H1 (cell line): ENCODE data around the gene C5AR1. TPM values are rescaled to one million over a fixed set of nuclear protein-coding genes. Genes with fewer than 3 reads are reported as not detected.
"Not testable (repeated sequence)": the region's sequence is repeated elsewhere in the genome, so short reads cannot be mapped to it uniquely, and the experiment has no call there.

Experiments
- CTCF ChIA-PET: fragments of 300-600 bp; sonication (Branson Sonifier 250); formaldehyde crosslinking; loops from one replicate; lab custom pipeline; 2021; ENCODE audit not compliant: partially characterized antibody; lab: Charles Lee
- POLR2A ChIA-PET: fragments of 300-600 bp; sonication (Branson Sonifier 250); formaldehyde crosslinking; loops from one replicate; lab custom pipeline; 2021; ENCODE audit warnings: inconsistent platforms; ENCODE audit not compliant: partially characterized antibody; lab: Charles Lee
- DNase-seq, 2 experiments: peaks; one replicate each; pipeline versions ENCODE4 v3.0.0 to v3.0.0-alpha.2; 2010 to 2022; ENCODE audit warnings: low spot score in 2 of 2, low read depth in 1 of 2, mixed read lengths in 1 of 2
- FAIRE-seq: peaks from 2 replicates; lab custom pipeline; 2011; peaks lifted over from hg19 to GRCh38; lab: Jason Lieb, UNC
- H2AFZ ChIP-seq: 2 replicates; pipeline ENCODE4 v1.8.1; 2012; ENCODE audit warnings: low read length, inconsistent platforms
- H2AK5ac ChIP-seq: 2 replicates; pipeline ENCODE4 v1.6.1; 2013; ENCODE audit warnings: low read depth, low read length
- H2BK120ac ChIP-seq: replicated peaks from 2 replicates; pipeline ENCODE3; 2013; ENCODE audit warnings: low read depth, low read length, inconsistent platforms
- H2BK12ac ChIP-seq: 2 replicates; pipeline ENCODE4 v1.6.1; 2013; ENCODE audit warnings: low read depth, low read length
- H2BK15ac ChIP-seq: 2 replicates; pipeline ENCODE4 v1.6.1; 2013; ENCODE audit warnings: low read length
- H2BK20ac ChIP-seq: 2 replicates; pipeline ENCODE4 v1.6.1; 2013; ENCODE audit warnings: low read length
- H2BK5ac ChIP-seq: 2 replicates; pipeline ENCODE4 v1.6.1; 2013; ENCODE audit warnings: low read depth, low read length
- H3K14ac ChIP-seq: 2 replicates; pipeline ENCODE4 v1.6.1; 2013; ENCODE audit warnings: inconsistent platforms; ENCODE audit not compliant: insufficient read length
- H3K18ac ChIP-seq: 2 replicates; pipeline ENCODE4 v1.6.1; 2013; ENCODE audit warnings: low read length; ENCODE audit errors: extremely low read depth
- H3K23ac ChIP-seq: 2 replicates; pipeline ENCODE4 v1.6.1; 2013; ENCODE audit warnings: inconsistent platforms; ENCODE audit not compliant: insufficient read length
- H3K23me2 ChIP-seq: 2 replicates; pipeline ENCODE4 v1.6.1; 2013; ENCODE audit warnings: low read depth, low read length
- H3K27ac ChIP-seq: 2 replicates; pipeline ENCODE4 v1.6.1; 2011; ENCODE audit warnings: low read depth, low read length, inconsistent platforms
- H3K27me3 ChIP-seq, 4 experiments: replicated peaks in 1 of 4; 1 replicate in 1 of 4; 2 replicates in 3 of 4; pipeline versions ENCODE4 v1.6.1 to v1.8.1; 2011 to 2013; ENCODE audit warnings: low read length in 3 of 4, mild to moderate bottlenecking in 3 of 4, inconsistent platforms in 2 of 4, mixed read lengths in 2 of 4, moderate library complexity in 1 of 4; ENCODE audit not compliant: control insufficient read depth in 3 of 4, insufficient read depth in 3 of 4; ENCODE audit errors: extremely low read depth in 1 of 4
- H3K36me3 ChIP-seq, 4 experiments: 2 replicates each; pipeline versions ENCODE4 v1.6.1 to v1.8.1; 2011 to 2013; ENCODE audit warnings: mild to moderate bottlenecking in 4 of 4, low read length in 3 of 4, moderate library complexity in 2 of 4, control low read depth in 1 of 4, inconsistent platforms in 1 of 4; ENCODE audit not compliant: insufficient read depth in 4 of 4, control insufficient read depth in 2 of 4
- H3K4ac ChIP-seq: replicated peaks from 2 replicates; pipeline ENCODE3; 2013; ENCODE audit warnings: low read length, low read depth, mixed read lengths, inconsistent platforms; ENCODE audit not compliant: insufficient read length
- H3K4me1 ChIP-seq, 4 experiments: replicated peaks in 1 of 4; 1 replicate in 1 of 4; 2 replicates in 3 of 4; pipeline versions ENCODE4 v1.6.1 to v1.8.1; 2011 to 2013; ENCODE audit warnings: low read length in 3 of 4, inconsistent platforms in 2 of 4, mixed read lengths in 1 of 4; ENCODE audit not compliant: insufficient read depth in 4 of 4, control insufficient read depth in 3 of 4
- H3K4me2 ChIP-seq, 2 experiments: 2 replicates each; pipeline versions ENCODE4 v1.6.1 to v1.8.1; 2011 to 2013; ENCODE audit warnings: low read depth in 2 of 2, low read length in 2 of 2, control low read depth in 1 of 2, inconsistent platforms in 1 of 2, mild to moderate bottlenecking in 1 of 2; ENCODE audit not compliant: insufficient read depth in 1 of 2
- H3K4me3 ChIP-seq, 4 experiments: fragments of 200-600, 300-600 bp in 1 of 4; sonication (generic), shearing (Covaris generic), sonication (Bioruptor Twin) in 1 of 4; 2 replicates each; pipeline versions ENCODE4 v1.5.1 to v1.8.1; 2011 to 2016; ENCODE audit warnings: low read length in 4 of 4, low read depth in 3 of 4, control low read depth in 2 of 4, inconsistent platforms in 2 of 4, mild to moderate bottlenecking in 2 of 4, mixed read lengths in 1 of 4, moderate library complexity in 1 of 4; ENCODE audit not compliant: insufficient read depth in 2 of 4; ENCODE audit errors: extremely low read depth in 1 of 4
- H3K56ac ChIP-seq: replicated peaks from 2 replicates; pipeline ENCODE3; 2013; ENCODE audit warnings: low read depth, mild to moderate bottlenecking, mixed read lengths, low read length, inconsistent platforms; ENCODE audit not compliant: insufficient read length
- H3K79me1 ChIP-seq: 2 replicates; pipeline ENCODE4 v1.6.1; 2013; ENCODE audit warnings: low read depth, low read length, control low read depth
- H3K79me2 ChIP-seq, 2 experiments: 2 replicates each; pipeline versions ENCODE4 v1.6.1 to v1.8.1; 2012 to 2013; ENCODE audit warnings: low read length in 2 of 2, mild to moderate bottlenecking in 2 of 2, inconsistent platforms in 1 of 2; ENCODE audit not compliant: insufficient read depth in 2 of 2, control insufficient read depth in 1 of 2
- H3K9ac ChIP-seq, 4 experiments: replicated peaks in 1 of 4; 1 replicate in 1 of 4; 2 replicates in 3 of 4; pipeline versions ENCODE4 v1.6.1 to v1.8.1; 2011 to 2013; ENCODE audit warnings: low read depth in 3 of 4, low read length in 3 of 4, control low read depth in 2 of 4, mild to moderate bottlenecking in 2 of 4, moderate library complexity in 2 of 4, inconsistent platforms in 1 of 4; ENCODE audit errors: extremely low read depth in 1 of 4
- H3K9me3 ChIP-seq, 2 experiments: 2 replicates each; pipeline versions ENCODE4 v1.6.1 to v1.8.1; 2012 to 2013; ENCODE audit warnings: mild to moderate bottlenecking in 2 of 2, moderate library complexity in 2 of 2, control low read depth in 1 of 2, inconsistent platforms in 1 of 2, low read depth in 1 of 2, low read length in 1 of 2, mixed read lengths in 1 of 2; ENCODE audit not compliant: insufficient read depth in 2 of 2
- H4K20me1 ChIP-seq, 2 experiments: replicated peaks in 1 of 2; 2 replicates each; pipeline versions ENCODE3 to v1.8.1; 2011 to 2013; ENCODE audit warnings: inconsistent platforms in 2 of 2, low read length in 2 of 2, mild to moderate bottlenecking in 1 of 2; ENCODE audit not compliant: insufficient read depth in 2 of 2, control insufficient read depth in 1 of 2
- H4K5ac ChIP-seq: 2 replicates; pipeline ENCODE4 v1.6.1; 2013; ENCODE audit warnings: low read length, low read depth, mixed read lengths, inconsistent platforms; ENCODE audit not compliant: insufficient read length
- H4K8ac ChIP-seq: 2 replicates; pipeline ENCODE4 v1.8.0; 2013; ENCODE audit warnings: mild to moderate bottlenecking, moderate library complexity, low read length, inconsistent platforms; ENCODE audit not compliant: insufficient read depth; ENCODE audit errors: extremely low read depth
- H4K91ac ChIP-seq: replicated peaks from 2 replicates; pipeline ENCODE3; 2013; ENCODE audit warnings: low read length, mixed read lengths, inconsistent platforms; ENCODE audit not compliant: insufficient read length
- WGBS, 2 experiments: shearing (Covaris generic) in 1 of 2; methylation state at CpG; one replicate each; pipeline versions ENCODE4 v1.1.6 to v1.1.7; 2013 to 2015; ENCODE audit warnings: low lambda C conversion rate in 2 of 2, mixed read lengths in 2 of 2, inconsistent platforms in 1 of 2, low coverage in 1 of 2, missing lambda C conversion rate in 1 of 2; ENCODE audit not compliant: insufficient replicate concordance in 2 of 2, insufficient coverage in 1 of 2, insufficient read length in 1 of 2; ENCODE audit errors: extremely low coverage in 1 of 2, missing lambda C conversion rate in 1 of 2; 5-methylcytosine and 5-hydroxymethylcytosine counted together
- polyA plus RNA-seq, 7 experiments: library from polyadenylated mRNA; depleted of rRNA in 3 of 7; stranded (reverse) in 5 of 7; unstranded in 2 of 7; fragments of >200 nt in 5 of 7; fragments of 200-250 nt in 2 of 7; gene quantifications; 1 replicate in 5 of 7; 2 replicates in 1 of 7; 4 replicates in 1 of 7; pipeline versions ENCODE4 v1.2.1 to v1.2.3, GENCODE V29; 2011 to 2013; ENCODE audit warnings: missing spikeins in 2 of 7, mixed read lengths in 2 of 7
- total RNA-seq: library from RNA; stranded (reverse); fragmentation: NEBNext Ultra II Directional; extraction: Animal tissue kit (Norgen Biotek cat#: 25700); gene quantifications from 2 replicates; pipeline ENCODE4 v1.2.1, GENCODE V29; 2021

C5AR1 gene
- total and polyA plus RNA-seq, 2 of the 8 experiments (the other 6 are each of a cell fraction or from before 2014, with no cell fraction given): 0.20 TPM; not detected in 1

GRCh38 chr19:47365455-47365854 lies 55.8 kb downstream of the C5AR1 start:
- not testable (repeated sequence) for H2BK20ac ChIP-seq, FAIRE-seq
- CTCF ChIA-PET: interaction anchor here (0.6 to 2.4 kb wide), 4 partner anchors 26 to 151 kb away, joined by 3 to 7 read pairs (median 4); no protein-coding TSS in a partner anchor

More at GRCh38 chr19:47365455-47365854, 55.8 kb downstream of the C5AR1 start:
- H3K4me2 ChIP-seq, H2BK12ac ChIP-seq, H3K79me1 ChIP-seq, H3K18ac ChIP-seq, H2BK120ac ChIP-seq, H3K14ac ChIP-seq, H3K4me1 ChIP-seq, H3K4me3 ChIP-seq, H3K4ac ChIP-seq, H3K27me3 ChIP-seq, H4K8ac ChIP-seq, H3K27ac ChIP-seq, H4K91ac ChIP-seq, H3K9ac ChIP-seq, H2BK5ac ChIP-seq, DNase-seq, H2AK5ac ChIP-seq, H3K23me2 ChIP-seq, H2AFZ ChIP-seq, H2BK15ac ChIP-seq, H3K9me3 ChIP-seq, H3K79me2 ChIP-seq, H4K5ac ChIP-seq, H3K56ac ChIP-seq, H3K23ac ChIP-seq: not testable (repeated sequence)
- Histone ChIP-seq H4K20me1 (peaks cover 3 to 10% of the 10 kb centered on the region in 2 experiments), H3K36me3 (peaks cover 23 to 61% (median 47%) of the 10 kb centered on the region in 4 experiments)
- POLR2A ChIA-PET: interaction anchor here (0.6 to 0.8 kb wide), 3 partner anchors 10 to 24 kb away, joined by 3 read pairs; no protein-coding TSS in a partner anchor
- WGBS, 2 experiments: 98% methylated on average over 8 of the region's 10 CpGs; no CpG with 5 or more reads in 1 of the 2 experiments
